ENCODE data around the gene AQP12A. TPM values are rescaled to one million over a fixed set of nuclear protein-coding genes. Genes with fewer than 3 reads are reported as not detected.
"Not testable (repeated sequence)": the region's sequence is repeated elsewhere in the genome, so short reads cannot be mapped to it uniquely, and the experiment has no call there.

Gene AQP12A
- total and polyA plus RNA-seq, 2 experiments from 2014 or later, result not detected

- not testable (repeated sequence) for H3K36me3 ChIP-seq (ENCODE audit: insufficient read depth); H3K4me3 ChIP-seq; H3K9me2 ChIP-seq (ENCODE audit: insufficient read depth); H3K36me3 Mint-ChIP-seq (ENCODE audit: low read depth); H3K79me2 ChIP-seq (replicated peaks; ENCODE audit: insufficient read depth); H3K4me1 Mint-ChIP-seq; H3K9me3 Mint-ChIP-seq; H3K27me3 Mint-ChIP-seq (ENCODE audit: insufficient read depth, low read depth, poor library complexity); ATAC-seq; H2AFZ ChIP-seq; H3F3A ChIP-seq (replicated peaks; ENCODE audit: low read depth); DNase-seq (ENCODE audit: low spot score); H3K4me1 ChIP-seq (ENCODE audit: insufficient read depth); H3K4me2 ChIP-seq; H3K27me3 ChIP-seq (ENCODE audit: insufficient read depth); H3K27ac ChIP-seq (ENCODE audit: low read depth); H4K20me1 ChIP-seq (replicated peaks; ENCODE audit: insufficient read depth); H3K4me3 Mint-ChIP-seq; H3K27ac Mint-ChIP-seq
These were observed 615 bp upstream of the AQP12A start for GRCh38 chr2:240691075-240691427.

GRCh38 chr2:240692583-240693561, 1.2 kb downstream of the AQP12A start:
- DNase-seq (ENCODE audit: low spot score); H2AFZ ChIP-seq; H3K4me3 Mint-ChIP-seq; H3K27ac Mint-ChIP-seq; ATAC-seq; H3K79me2 ChIP-seq (replicated peaks; ENCODE audit: insufficient read depth); H3K9me3 Mint-ChIP-seq; H3K27ac ChIP-seq (ENCODE audit: low read depth); H3K4me2 ChIP-seq; H3K36me3 Mint-ChIP-seq (ENCODE audit: low read depth); H3K9me2 ChIP-seq (ENCODE audit: insufficient read depth); H4K20me1 ChIP-seq (replicated peaks; ENCODE audit: insufficient read depth); H3F3A ChIP-seq (replicated peaks; ENCODE audit: low read depth); H3K36me3 ChIP-seq (ENCODE audit: insufficient read depth); H3K4me3 ChIP-seq; H3K27me3 Mint-ChIP-seq (ENCODE audit: insufficient read depth, low read depth, poor library complexity); H3K4me1 Mint-ChIP-seq; H3K4me1 ChIP-seq (ENCODE audit: insufficient read depth); H3K27me3 ChIP-seq (ENCODE audit: insufficient read depth): not testable (repeated sequence)

GRCh38 chr2:240694304-240694703, 2.6 kb downstream of the AQP12A start:
- not testable (repeated sequence) for H3K4me3 ChIP-seq; H3K27ac ChIP-seq (ENCODE audit: low read depth); DNase-seq (ENCODE audit: low spot score); H3K27me3 ChIP-seq (ENCODE audit: insufficient read depth); H3K27ac Mint-ChIP-seq; H3K36me3 Mint-ChIP-seq (ENCODE audit: low read depth); H2AFZ ChIP-seq; H4K20me1 ChIP-seq (replicated peaks; ENCODE audit: insufficient read depth); H3K4me1 Mint-ChIP-seq; H3K27me3 Mint-ChIP-seq (ENCODE audit: insufficient read depth, low read depth, poor library complexity); H3K9me2 ChIP-seq (ENCODE audit: insufficient read depth); ATAC-seq; H3K79me2 ChIP-seq (replicated peaks; ENCODE audit: insufficient read depth); H3F3A ChIP-seq (replicated peaks; ENCODE audit: low read depth); H3K9me3 Mint-ChIP-seq; H3K4me3 Mint-ChIP-seq; H3K4me2 ChIP-seq; H3K4me1 ChIP-seq (ENCODE audit: insufficient read depth); H3K36me3 ChIP-seq (ENCODE audit: insufficient read depth)

- not testable (repeated sequence) for H3K79me2 ChIP-seq (replicated peaks; ENCODE audit: insufficient read depth); H3K4me3 Mint-ChIP-seq; H3K9me3 Mint-ChIP-seq; H4K20me1 ChIP-seq (replicated peaks; ENCODE audit: insufficient read depth); H3K4me2 ChIP-seq; H3F3A ChIP-seq (replicated peaks; ENCODE audit: low read depth); H3K9me2 ChIP-seq (ENCODE audit: insufficient read depth); H3K27ac Mint-ChIP-seq; H3K4me1 ChIP-seq (ENCODE audit: insufficient read depth); H3K4me1 Mint-ChIP-seq; H3K4me3 ChIP-seq; H2AFZ ChIP-seq; H3K27me3 ChIP-seq (ENCODE audit: insufficient read depth); H3K27me3 Mint-ChIP-seq (ENCODE audit: insufficient read depth, low read depth, poor library complexity); DNase-seq (ENCODE audit: low spot score); H3K36me3 ChIP-seq (ENCODE audit: insufficient read depth); H3K27ac ChIP-seq (ENCODE audit: low read depth); H3K36me3 Mint-ChIP-seq (ENCODE audit: low read depth)
- ATAC-seq, result peak; percentile 67
These were observed 3.9 kb downstream of the AQP12A start for GRCh38 chr2:240695593-240695992.

GRCh38 chr2:240696469-240696868, 4.8 kb downstream of the AQP12A start:
- H3K36me3 ChIP-seq (ENCODE audit: insufficient read depth); DNase-seq (ENCODE audit: low spot score); H4K20me1 ChIP-seq (replicated peaks; ENCODE audit: insufficient read depth); H3K4me3 Mint-ChIP-seq; H3K27me3 Mint-ChIP-seq (ENCODE audit: insufficient read depth, low read depth, poor library complexity); H3K4me2 ChIP-seq; H3K36me3 Mint-ChIP-seq (ENCODE audit: low read depth); H3F3A ChIP-seq (replicated peaks; ENCODE audit: low read depth); ATAC-seq; H3K27ac Mint-ChIP-seq; H2AFZ ChIP-seq; H3K4me3 ChIP-seq; H3K9me2 ChIP-seq (ENCODE audit: insufficient read depth); H3K4me1 ChIP-seq (ENCODE audit: insufficient read depth); H3K27ac ChIP-seq (ENCODE audit: low read depth); H3K4me1 Mint-ChIP-seq; H3K9me3 Mint-ChIP-seq; H3K27me3 ChIP-seq (ENCODE audit: insufficient read depth); H3K79me2 ChIP-seq (replicated peaks; ENCODE audit: insufficient read depth): not testable (repeated sequence)

GRCh38 chr2:240698852-240699561, 7.3 kb downstream of the AQP12A start:
- H3K36me3 Mint-ChIP-seq (ENCODE audit: low read depth); H3K4me1 Mint-ChIP-seq; H3K4me2 ChIP-seq; H3K27ac ChIP-seq (ENCODE audit: low read depth); H3K4me3 ChIP-seq; H3K4me1 ChIP-seq (ENCODE audit: insufficient read depth); H3K27me3 ChIP-seq (ENCODE audit: insufficient read depth); H3K27ac Mint-ChIP-seq; H3K9me2 ChIP-seq (ENCODE audit: insufficient read depth); H3K79me2 ChIP-seq (replicated peaks; ENCODE audit: insufficient read depth); DNase-seq (ENCODE audit: low spot score); H3K27me3 Mint-ChIP-seq (ENCODE audit: insufficient read depth, low read depth, poor library complexity); H2AFZ ChIP-seq; H3K4me3 Mint-ChIP-seq; H3F3A ChIP-seq (replicated peaks; ENCODE audit: low read depth); H4K20me1 ChIP-seq (replicated peaks; ENCODE audit: insufficient read depth); H3K9me3 Mint-ChIP-seq; H3K36me3 ChIP-seq (ENCODE audit: insufficient read depth): not testable (repeated sequence)
- peak; percentile 60 for ATAC-seq
